Muscle layer of duodenum (tissue), 2 donors: ENCODE data around the gene CENPT.

Source experiments
- H3K27ac ChIP-seq: one replicate; pipeline ENCODE4 v1.7.0; 2013; ENCODE audit warnings: mild to moderate bottlenecking, low read length
- H3K27me3 ChIP-seq: one replicate; pipeline ENCODE4 v1.7.0; 2013; ENCODE audit warnings: low read depth, mild to moderate bottlenecking, control low read depth, low read length
- H3K36me3 ChIP-seq, 2 donors: one replicate each; pipeline ENCODE4 v1.7.0; 2013; ENCODE audit warnings: low read length in 2 of 2, control low read depth in 1 of 2, mild to moderate bottlenecking in 1 of 2; ENCODE audit not compliant: insufficient read depth in 2 of 2, control insufficient read depth in 1 of 2
- H3K4me1 ChIP-seq, 2 donors: one replicate each; pipeline ENCODE4 v1.7.0; 2013; ENCODE audit warnings: low read length in 2 of 2, mild to moderate bottlenecking in 2 of 2, control low read depth in 1 of 2, moderate library complexity in 1 of 2; ENCODE audit not compliant: insufficient read depth in 2 of 2, control insufficient read depth in 1 of 2
- H3K4me3 ChIP-seq, 2 donors: one replicate each; pipeline ENCODE4 v1.7.0; 2013; ENCODE audit warnings: low read length in 2 of 2, low read depth in 1 of 2, mild to moderate bottlenecking in 1 of 2
- H3K9me3 ChIP-seq, 2 donors: one replicate each; pipeline ENCODE4 v1.7.0; 2013; ENCODE audit warnings: low read length in 2 of 2, control low read depth in 1 of 2, mild to moderate bottlenecking in 1 of 2; ENCODE audit not compliant: control insufficient read depth in 1 of 2
- donor health status: healthy.

The CENPT gene

DNA sequence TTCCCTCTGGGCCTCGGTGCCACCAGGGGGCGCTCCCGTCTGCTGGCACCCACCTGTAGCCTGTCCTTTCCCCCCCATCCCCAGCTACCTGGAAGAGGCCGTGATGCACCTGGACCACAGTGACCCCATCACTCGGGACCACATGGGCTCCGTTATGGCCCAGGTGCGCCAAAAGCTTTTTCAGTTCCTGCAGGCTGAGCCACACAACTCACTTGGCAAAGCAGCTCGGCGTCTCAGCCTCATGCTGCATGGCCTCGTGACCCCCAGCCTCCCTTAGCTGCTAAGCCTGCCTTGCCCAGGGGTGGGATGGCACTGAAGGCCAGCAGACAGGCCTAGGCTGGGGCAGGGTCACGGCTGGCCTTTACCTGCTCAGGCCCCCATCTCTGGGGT is 36.4 kb upstream of the CENPT start:
- Histone ChIP-seq H3K4me3 (no peak overlapping the region), H3K4me1 (peaks cover 3 to 14% of the 10 kb centered on the region in 2 donors), H3K36me3 (peaks cover 46 to 71% of the 10 kb centered on the region in 2 donors), H3K27ac (no peak overlapping the region), H3K27me3 (no peaks in the 10 kb centered on the region), H3K9me3 (no peaks in the 10 kb centered on the region)

DNA sequence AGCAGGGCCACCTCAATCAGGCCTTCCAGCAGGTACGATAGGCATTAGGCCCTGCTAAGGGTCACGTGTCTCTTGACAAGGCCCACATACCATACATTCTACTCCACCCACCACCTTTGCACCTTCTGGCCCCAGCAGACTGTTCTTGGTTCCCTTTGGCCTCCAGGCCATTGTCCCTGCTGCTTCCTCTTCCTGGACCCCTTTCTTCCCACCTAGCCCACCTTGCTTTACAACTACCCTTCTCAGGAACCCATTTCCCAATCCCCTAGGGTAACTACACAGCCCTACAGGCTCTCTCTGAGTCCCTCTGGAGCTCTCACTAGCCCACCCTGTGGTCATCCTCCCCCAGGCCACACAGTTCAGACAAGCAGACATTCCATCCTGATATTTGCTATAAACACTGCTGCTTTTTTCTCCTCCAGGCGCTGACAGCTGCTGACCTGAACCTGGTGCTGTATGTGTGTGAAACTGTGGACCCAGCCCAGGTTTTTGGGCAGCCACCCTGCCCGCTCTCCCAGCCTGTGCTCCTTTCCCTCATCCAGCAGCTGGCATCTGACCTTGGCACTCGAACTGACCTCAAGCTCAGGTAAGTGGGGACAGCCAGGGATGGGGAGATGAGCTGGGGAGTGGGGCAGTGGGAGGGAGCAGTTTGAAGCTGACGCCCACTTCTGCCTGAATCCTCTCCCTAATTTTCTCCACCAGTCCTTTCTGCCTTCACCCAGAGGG is 35.8 kb upstream of the CENPT start:
- Histone ChIP-seq H3K9me3 (no peaks in the 10 kb centered on the region), H3K27ac (no peak overlapping the region), H3K27me3 (no peaks in the 10 kb centered on the region), H3K36me3 (peaks cover 51 to 77% of the 10 kb centered on the region in 2 donors), H3K4me3 (no peak overlapping the region), H3K4me1 (peaks cover 3 to 14% of the 10 kb centered on the region in 2 donors)

DNA sequence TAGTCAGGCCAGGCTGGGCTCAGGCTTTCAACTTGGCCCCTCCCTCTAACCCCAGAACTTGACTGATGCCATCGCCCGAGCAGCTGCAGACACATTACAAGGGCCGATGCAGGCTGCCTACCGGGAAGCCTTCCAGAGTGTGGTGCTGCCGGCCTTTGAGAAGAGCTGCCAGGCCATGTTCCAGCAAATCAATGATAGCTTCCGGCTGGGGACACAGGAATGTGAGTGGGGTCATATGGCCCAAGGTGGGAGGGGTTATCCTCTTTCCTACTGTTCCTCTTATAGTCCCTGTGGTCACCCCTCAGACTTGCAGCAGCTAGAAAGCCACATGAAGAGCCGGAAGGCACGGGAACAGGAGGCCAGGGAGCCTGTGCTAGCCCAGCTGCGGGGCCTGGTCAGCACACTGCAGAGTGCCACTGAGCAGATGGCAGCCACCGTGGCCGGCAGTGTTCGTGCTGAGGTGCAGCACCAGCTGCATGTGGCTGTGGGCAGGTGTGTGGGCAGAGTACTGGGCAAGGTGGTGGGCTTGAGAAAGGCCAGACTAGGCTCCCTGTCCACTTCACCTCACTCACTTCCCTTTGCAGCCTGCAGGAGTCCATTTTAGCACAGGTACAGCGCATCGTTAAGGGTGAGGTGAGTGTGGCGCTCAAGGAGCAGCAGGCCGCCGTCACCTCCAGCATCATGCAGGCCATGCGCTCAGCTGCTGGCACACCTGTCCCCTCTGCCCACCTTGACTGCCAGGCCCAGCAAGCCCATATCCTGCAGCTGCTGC is 35.1 kb upstream of the CENPT start:
- no peak overlapping the region for H3K4me3 ChIP-seq
- H3K36me3 ChIP-seq: peaks cover 59 to 84% of the 10 kb centered on the region in 2 donors
- H3K4me1 ChIP-seq: peaks cover 3 to 14% of the 10 kb centered on the region in 2 donors
- H3K27ac ChIP-seq: no peak overlapping the region
- H3K9me3 ChIP-seq: no peaks in the 10 kb centered on the region
- no peaks in the 10 kb centered on the region for H3K27me3 ChIP-seq

DNA sequence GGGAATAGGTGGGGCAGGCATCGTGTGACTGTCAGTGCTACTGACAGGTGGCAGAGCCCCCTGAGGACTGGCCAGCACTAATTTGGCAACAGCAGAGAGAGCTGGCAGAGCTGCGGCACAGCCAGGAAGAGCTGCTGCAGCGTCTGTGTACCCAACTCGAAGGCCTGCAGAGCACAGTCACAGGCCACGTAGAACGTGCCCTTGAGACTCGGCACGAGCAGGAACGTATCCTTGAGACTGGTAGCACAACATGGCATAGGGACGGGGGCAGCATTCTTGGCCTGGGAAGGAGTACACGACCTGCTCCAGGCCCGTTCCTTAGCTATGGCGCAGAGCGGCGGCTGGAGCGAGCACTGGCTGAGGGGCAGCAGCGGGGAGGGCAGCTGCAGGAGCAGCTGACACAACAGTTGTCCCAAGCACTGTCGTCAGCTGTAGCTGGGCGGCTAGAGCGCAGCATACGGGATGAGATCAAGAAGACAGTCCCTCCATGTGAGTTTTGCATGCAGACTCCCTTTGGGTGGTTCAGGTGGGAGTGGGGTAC is 34.2 kb upstream of the CENPT start:
- H3K27me3 ChIP-seq: no peaks in the 10 kb centered on the region
- H3K9me3 ChIP-seq: no peaks in the 10 kb centered on the region
- H3K4me1 ChIP-seq: peaks cover 3 to 14% of the 10 kb centered on the region in 2 donors
- no peak overlapping the region for H3K27ac ChIP-seq
- no peak overlapping the region for H3K4me3 ChIP-seq
- peaks cover 68 to 91% of the 10 kb centered on the region in 2 donors for H3K36me3 ChIP-seq

DNA sequence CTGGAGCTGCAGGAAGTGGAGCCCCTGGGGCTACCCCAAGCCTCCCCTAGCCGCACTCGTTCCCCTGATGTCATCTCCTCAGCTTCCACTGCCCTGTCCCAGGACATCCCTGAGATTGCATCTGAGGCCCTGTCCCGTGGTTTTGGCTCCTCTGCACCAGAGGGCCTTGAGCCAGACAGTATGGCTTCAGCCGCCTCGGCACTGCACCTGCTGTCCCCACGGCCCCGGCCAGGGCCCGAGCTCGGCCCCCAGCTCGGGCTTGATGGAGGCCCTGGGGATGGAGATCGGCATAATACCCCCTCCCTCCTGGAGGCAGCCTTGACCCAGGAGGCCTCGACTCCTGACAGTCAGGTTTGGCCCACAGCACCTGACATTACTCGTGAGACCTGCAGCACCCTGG is 33.1 kb upstream of the CENPT start:
- Histone ChIP-seq H3K4me1 (peaks cover 3 to 18% of the 10 kb centered on the region in 2 donors), H3K4me3 (no peak overlapping the region), H3K36me3 (peaks cover 72 to 90% of the 10 kb centered on the region in 2 donors), H3K9me3 (no peaks in the 10 kb centered on the region), H3K27me3 (no peaks in the 10 kb centered on the region), H3K27ac (no peak overlapping the region)

DNA sequence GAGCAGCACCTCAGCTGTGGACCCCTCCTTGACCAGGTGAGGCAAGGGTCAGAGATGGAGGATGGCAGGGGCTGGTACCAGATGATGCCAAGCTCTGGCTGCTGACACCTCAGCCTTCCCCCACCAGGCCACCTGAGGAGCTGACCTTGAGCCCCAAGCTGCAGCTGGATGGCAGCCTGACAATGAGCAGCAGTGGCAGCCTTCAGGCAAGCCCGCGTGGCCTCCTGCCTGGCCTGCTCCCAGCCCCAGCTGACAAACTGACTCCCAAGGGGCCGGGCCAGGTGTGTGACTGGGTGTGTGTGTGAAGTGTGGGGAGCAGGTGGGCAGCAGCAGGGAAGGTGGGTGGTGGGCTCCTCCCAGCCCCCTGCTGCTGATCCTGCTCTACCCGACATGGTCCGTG is 32.4 kb upstream of the CENPT start:
- H3K27ac ChIP-seq: no peak overlapping the region
- H3K4me3 ChIP-seq: no peak overlapping the region
- no peaks in the 10 kb centered on the region for H3K9me3 ChIP-seq
- peaks cover 6 to 22% of the 10 kb centered on the region in 2 donors for H3K4me1 ChIP-seq
- no peaks in the 10 kb centered on the region for H3K27me3 ChIP-seq
- H3K36me3 ChIP-seq: peaks cover 75 to 86% of the 10 kb centered on the region in 2 donors

DNA sequence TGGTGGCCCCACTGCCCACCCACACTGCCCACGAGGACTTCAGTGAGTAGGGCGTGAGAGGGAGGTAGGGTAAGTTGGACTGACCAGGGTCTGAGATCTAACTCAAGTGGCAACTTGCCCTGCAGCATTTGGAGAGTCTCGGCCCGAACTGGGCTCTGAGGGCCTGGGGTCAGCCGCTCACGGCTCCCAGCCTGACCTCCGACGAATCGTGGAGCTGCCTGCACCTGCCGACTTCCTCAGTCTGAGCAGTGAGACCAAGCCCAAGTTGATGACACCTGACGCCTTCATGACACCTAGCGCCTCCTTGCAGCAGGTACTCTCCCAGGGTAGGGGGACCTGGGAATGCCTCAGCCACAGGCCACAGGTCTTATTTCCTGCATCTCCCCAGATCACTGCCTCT is 32.0 kb upstream of the CENPT start:
- peaks cover 7 to 22% of the 10 kb centered on the region in 2 donors for H3K4me1 ChIP-seq
- H3K27ac ChIP-seq: no peak overlapping the region
- H3K4me3 ChIP-seq: no peak overlapping the region
- H3K9me3 ChIP-seq: no peaks in the 10 kb centered on the region
- no peaks in the 10 kb centered on the region for H3K27me3 ChIP-seq
- H3K36me3 ChIP-seq: peaks cover 75 to 86% of the 10 kb centered on the region in 2 donors

DNA sequence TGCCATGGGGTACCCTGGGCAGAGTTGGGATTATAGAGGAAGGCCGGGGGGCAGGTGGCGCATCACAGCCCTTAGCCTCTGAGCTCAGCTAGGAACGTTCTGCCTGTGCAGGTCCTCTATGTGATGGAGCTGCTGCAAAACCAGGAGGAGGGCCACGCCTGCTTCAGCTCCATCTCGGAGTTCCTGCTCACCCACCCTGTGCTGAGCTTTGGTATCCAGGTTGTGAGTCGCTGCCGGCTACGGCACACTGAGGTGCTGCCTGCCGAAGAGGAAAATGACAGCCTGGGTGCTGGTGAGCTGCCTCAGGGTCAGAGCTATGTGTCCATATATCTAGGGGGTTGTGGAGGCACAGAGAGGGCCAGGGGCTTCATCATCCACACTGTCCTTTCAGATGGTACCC is 31.4 kb upstream of the CENPT start:
- Histone ChIP-seq H3K27ac (no peak overlapping the region), H3K36me3 (peaks cover 75 to 80% of the 10 kb centered on the region in 2 donors), H3K9me3 (no peaks in the 10 kb centered on the region), H3K27me3 (no peaks in the 10 kb centered on the region), H3K4me1 (peaks cover 13 to 22% of the 10 kb centered on the region in 2 donors), H3K4me3 (no peak overlapping the region)

DNA sequence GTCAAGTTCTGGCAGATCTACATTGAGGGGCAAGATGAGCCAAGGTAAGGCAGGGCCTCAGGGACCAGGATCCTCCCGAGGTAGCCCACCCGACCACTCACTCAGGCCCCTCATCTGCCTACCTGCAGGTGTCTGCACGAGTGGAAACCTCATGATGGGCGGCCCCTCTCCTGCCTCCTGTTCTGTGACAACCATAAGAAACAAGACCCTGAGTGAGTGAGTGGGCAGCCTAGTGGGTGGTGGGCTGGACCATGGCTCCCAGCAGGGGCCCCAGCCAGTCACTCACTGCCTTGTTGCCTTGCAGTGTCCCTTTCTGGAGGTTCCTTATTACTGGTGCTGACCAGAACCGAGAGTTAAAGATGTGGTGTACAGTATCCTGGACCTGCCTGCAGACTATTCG is 30.7 kb upstream of the CENPT start:
- Histone ChIP-seq H3K27me3 (no peaks in the 10 kb centered on the region), H3K36me3 (peaks cover 71 to 73% of the 10 kb centered on the region in 2 donors), H3K4me3 (no peak overlapping the region), H3K27ac (no peak overlapping the region), H3K9me3 (no peaks in the 10 kb centered on the region), H3K4me1 (peaks cover 15 to 25% of the 10 kb centered on the region in 2 donors)

DNA sequence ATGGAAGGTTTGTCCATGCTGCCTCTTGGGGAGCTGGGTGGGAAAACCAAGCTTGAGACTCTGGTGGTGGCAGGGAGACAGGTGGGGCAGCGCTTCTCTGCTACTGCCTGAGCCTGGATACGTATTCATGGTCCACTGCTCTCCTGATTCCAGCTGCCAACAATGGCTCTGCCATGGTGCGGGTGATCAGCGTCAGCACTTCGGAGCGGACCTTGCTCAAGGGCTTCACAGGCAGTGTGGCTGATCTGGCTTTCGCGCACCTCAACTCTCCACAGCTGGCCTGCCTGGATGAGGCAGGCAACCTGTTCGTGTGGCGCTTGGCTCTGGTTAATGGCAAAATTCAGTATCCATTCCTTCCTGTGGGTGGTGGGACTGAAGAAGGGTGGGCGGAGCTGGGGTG is 29.6 kb upstream of the CENPT start:
- no peak overlapping the region for H3K4me3 ChIP-seq
- peaks cover 15 to 31% of the 10 kb centered on the region in 2 donors for H3K4me1 ChIP-seq
- peaks cover 60 to 62% of the 10 kb centered on the region in 2 donors for H3K36me3 ChIP-seq
- H3K9me3 ChIP-seq: no peaks in the 10 kb centered on the region
- H3K27me3 ChIP-seq: no peaks in the 10 kb centered on the region
- H3K27ac ChIP-seq: no peak overlapping the region

DNA sequence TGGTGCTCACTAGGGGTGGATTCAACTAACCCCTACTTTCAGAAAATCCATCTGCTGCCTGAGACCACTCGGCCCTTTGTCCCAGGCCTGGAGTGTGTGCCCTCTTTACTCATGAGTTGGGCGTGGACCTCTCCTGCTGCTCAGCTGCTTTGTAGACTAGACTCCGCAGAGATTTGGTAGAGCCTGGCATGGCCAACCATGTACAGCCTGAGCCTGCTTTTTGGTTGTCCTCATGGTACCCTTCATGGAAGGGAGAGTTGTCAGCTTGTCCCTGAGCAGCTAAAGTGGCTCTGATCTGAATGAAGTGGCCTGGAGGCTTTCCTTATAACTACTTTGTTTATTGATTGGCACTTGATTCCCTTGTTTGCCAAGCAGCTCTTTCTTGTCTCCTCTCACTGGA is 26.9 kb upstream of the CENPT start:
- H3K27me3 ChIP-seq: no peaks in the 10 kb centered on the region
- H3K36me3 ChIP-seq: peaks cover 44 to 59% of the 10 kb centered on the region in 2 donors
- peaks cover 15 to 32% of the 10 kb centered on the region in 2 donors for H3K4me1 ChIP-seq
- peak overlapping the region; percentile 73 to 89 for H3K4me3 ChIP-seq
- no peaks in the 10 kb centered on the region for H3K9me3 ChIP-seq
- no peak overlapping the region for H3K27ac ChIP-seq
